Stimulated activated CD8-positive, alpha-beta memory T cell treated with anti-CD3 and anti-CD28 coated beads, Interleukin-2, amount 100 ng/mL, for 1 hour (primary cell): ENCODE data around the gene DCUN1D2.
"Not testable (repeated sequence)": the region's sequence is repeated elsewhere in the genome, so short reads cannot be mapped to it uniquely, and the experiment has no call there.

Experiments used
- DNase-seq, 2 donors: peaks; one replicate each; pipeline ENCODE4 v3.0.0-alpha.2; 2020; ENCODE audit warnings: low read depth in 2 of 2

Gene DCUN1D2

DNA sequence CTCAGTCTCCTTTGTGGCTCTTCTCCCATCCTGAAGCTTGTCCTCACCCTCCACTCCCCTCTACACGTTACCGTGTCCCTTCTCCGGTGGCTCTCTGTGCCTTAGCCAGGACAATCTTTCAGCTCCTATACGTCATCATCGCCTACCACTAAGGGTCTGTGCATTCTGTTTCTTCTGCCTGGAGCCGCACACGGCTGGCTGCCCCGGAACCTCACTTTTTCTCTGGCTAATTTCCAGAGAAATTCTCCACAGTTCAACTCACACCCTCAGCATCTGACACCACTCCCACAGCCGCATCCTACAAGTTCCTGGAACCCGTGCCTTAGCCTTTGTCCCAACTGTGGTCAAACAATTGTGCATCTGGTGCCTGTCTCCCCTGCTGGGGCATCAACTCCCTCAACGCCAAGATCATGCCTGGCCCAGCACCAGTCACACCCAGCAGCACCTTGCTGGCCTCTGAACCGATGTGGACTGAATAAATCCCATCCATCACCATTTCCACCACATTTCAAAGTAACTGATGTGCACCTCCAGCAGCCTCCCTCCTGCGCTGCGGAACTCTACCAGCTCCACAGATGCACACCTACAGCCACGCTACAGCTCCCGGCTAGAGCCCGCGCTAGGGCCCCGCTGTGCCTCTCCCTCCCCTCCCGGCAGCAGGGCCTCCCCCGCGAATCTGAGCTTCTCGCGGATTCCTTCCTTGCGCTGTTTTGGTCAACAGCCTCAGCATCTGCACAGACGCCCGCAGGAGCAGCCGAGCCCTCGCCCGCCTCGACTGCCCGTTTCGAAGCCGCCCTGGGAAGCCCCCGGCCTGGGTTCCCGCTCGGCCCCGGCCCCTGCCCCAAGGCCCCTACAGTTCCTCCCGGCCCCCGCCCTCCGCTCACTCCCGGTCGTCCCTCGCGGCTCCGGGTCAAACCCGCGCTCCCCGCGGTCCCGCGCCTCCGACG, 689 bp downstream of the DCUN1D2 start:
- DNase-seq, result peak; percentile 1 to 12

DNA sequence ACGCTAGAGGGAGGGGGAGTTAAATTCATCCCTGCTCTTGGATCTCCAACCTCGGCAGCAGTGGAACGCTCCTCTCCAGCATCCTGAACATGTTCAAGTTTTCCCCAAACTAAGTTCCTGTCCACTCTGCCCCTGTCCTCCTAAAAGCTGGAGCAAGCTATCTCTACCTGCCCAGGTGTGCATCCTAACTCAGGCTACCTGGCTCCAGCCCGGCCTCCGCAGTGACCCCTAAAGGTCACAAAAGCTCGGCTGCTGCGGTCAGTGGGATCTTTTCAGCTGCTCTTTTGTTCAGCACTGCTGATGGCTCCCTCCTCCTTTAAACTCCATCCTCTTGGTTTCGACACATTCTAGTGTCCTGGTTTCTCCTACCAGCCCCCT, 1.4 kb downstream of the DCUN1D2 start:
- DNase-seq, result no peak

DNA sequence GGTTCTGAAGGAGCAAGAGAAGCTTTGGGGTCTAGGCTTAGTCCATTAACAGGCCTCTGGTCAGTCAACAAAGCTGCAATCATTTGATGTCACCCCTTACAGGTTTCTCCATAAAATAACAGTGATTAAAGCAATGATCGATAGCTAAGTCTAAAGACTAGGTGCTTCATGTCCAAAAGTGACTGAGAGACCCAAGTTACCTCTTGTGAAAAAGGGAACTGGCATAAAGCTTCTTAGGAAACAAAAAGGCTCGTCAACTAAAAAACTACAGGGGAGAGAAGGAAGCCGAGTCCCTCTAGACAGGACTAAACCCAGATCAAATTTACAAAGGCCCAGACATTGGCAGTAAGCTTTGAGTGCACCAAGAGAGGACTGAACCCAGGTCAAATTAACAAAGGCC, 2.2 kb downstream of the DCUN1D2 start:
- no peak for DNase-seq

DNA sequence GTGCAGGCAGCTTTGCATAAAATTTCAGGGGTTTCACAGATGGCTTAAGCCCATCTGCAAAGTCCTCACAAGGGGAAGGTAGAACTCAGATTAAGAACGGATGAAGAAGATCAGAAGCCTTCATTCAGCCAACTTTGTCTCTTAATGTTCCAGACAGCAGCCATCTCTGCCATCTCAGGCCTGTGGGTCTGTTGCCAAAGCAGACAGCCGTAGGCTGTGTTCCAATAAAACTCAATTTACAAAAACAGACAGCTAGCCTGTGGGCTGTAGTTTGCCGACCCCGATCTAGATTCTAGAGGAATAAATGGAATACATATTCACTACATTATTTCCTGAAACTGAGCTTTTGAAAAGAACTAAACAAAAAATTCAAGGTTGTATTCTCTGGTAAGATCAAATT, 3.8 kb downstream of the DCUN1D2 start:
- no peak for DNase-seq

DNA sequence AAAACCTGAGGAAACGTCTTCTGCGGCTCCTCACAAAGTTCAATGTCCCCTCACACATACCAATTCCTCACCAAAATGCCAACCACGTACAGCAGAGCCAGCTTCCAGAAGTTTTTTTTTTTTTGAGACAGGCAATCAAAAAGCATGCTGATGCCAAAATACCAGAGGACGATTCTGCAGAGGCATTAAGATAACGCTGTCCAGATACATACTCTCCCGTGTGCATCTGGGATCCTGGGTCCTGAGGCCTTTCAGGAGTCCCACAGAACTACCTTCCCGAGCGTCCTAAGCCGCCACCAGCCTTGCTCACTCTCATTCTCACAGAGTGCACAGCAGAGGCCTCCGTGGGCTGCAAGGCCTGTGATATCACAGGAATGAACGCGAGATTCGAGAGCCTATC, 5.0 kb downstream of the DCUN1D2 start:
- DNase-seq, result no peak

DNA sequence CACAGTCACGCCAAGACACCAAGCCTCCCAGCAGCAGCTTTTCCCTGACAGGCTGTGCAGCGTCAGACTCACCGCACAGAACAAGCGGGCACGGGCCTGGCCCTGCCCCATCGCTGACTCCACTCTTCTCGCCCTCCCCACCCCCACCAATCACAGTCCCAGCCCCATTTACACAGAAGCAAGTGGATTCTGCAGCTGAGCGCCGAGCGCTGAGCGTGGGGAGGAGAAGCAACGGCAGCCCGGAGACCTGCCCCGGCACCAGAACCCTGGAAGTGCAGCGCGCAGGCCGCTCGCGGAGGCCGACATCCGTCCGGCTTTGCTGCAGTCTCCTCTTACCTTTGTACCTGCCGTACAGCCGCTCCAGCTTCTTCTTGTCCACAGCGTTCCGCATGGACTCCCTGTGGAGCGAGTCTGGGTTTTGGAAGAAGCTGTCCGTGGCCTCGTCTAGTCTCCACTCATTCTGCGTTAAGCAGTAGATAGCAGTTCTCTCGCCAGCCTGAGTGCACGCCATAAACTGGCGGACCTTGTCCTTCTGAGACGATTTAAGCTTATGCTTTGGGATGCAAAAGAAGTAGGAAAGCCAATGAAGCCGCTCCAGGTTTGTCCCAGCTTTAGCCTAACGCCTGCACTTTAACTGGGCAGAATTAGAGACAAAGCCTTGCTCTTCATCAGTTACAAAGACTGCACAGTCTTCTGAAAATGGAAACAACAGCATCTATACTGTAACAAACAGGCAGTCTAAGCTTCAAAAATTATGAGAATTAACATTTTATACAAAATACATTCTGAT, 6.8 kb downstream of the DCUN1D2 start:
- DNase-seq, result no peak

DNA sequence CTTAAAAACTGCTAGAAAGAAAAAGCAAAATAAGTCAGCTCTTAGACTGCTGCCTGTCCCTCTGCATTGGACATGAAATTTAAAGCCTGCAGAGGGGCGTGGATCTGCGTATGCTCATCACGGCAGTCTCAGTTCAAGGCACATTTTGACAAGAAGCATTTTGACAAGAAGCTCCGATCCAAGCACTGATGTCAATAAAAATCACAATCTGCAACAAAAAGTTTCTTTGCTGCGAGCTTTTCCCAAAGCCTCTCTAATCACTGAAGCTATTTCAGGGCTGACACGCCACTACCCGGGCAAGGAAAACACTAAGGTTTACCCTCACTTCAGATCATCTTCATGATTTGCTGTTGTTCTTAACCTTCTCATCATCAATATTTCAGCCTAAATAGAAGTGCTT, 7.4 kb downstream of the DCUN1D2 start:
- no peak for DNase-seq

DNA sequence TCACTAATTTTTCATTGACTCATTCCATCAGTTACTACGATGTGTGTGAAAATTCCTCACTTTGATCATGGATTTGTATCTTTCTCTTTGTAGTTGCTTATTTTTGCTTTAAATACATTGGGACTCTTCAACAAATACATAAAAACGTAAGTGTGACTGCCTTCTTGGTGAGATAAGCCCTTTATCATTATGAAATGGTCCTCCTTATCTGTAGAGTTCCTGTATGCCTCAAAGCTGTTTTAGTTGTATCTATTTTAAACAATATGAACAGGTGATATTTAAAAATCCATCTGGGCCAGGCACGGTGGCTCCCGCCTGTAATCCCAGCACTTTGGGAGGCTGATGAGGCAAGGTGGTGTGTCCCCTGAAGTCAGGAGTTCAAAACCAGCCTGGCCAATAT, 11.3 kb downstream of the DCUN1D2 start:
- no peak for DNase-seq

DNA sequence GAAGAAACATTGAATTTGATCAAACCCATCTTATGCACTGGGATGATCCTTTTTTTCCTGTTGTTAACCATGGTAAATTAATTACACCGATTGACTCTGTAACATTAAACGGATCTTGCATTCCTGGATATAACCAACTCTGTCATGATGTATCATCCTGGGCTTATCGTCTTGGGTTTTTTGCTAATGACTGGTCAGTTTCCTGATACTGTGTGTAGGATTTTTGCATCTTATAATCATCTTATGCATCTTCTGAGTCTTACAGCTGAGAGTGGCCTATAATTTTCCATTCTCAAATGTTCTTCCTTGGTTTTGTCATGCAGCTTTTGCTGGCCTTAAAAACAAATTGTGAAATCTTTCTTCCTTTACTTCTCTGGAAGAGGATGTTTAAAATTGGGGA, 12.8 kb downstream of the DCUN1D2 start:
- DNase-seq, result no peak

DNA sequence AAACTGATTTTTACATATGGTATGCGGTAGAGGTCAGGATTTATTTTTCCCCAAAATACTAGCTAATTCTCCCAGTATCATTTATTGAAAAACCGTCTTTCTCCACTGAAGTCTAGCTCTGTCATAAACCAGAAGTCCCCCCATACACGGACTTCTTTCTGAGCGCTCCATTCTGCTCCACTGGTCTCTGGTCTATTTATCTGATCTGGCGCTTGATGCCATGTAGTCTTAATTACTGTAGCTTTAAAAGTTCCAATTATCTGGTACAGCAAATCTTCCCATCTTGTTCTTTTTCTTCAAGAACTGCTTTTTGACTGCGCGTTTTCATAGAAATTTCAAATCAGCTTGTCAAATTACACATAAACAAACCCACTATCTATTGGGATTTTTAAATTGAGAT, 13.7 kb downstream of the DCUN1D2 start:
- no peak for DNase-seq

DNA sequence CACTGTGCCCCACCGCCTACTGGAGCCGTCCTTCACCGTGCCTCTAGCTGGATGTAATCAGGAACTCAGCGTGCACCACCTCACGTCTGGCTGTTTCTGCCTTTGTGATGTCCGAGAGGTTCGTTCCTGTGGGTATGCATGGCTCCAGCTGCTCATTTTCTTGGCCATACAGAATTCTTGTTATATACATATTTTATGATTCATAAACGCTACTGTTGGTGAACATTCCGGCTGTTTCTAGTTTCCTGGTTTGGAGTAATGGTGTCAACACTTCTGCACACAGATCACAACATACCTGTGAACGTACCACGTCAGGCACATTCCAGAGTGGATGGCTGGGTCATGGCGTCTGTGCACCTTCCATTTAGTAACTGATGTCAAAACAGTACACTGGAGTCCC, 14.6 kb downstream of the DCUN1D2 start:
- no peak for DNase-seq

DNA sequence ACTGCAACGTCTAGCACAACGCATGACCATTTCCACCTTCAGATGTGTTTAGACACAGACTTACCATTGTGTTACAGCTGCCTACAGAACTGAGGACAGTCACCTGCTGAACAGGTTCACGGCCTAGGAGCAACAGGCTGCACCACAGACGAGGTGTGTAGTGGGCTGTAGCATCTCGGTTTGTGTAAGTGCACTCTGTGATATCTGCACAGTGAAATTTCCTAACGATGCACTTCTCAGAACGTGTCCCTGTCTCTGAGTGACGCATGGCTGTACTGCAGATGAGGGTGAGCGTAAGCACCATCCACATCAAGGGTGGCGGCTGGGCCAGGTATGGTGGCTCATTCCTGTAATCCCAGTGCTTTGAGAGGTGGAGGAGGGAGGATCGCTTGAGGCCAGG, 15.2 kb downstream of the DCUN1D2 start:
- no peak for DNase-seq

DNA sequence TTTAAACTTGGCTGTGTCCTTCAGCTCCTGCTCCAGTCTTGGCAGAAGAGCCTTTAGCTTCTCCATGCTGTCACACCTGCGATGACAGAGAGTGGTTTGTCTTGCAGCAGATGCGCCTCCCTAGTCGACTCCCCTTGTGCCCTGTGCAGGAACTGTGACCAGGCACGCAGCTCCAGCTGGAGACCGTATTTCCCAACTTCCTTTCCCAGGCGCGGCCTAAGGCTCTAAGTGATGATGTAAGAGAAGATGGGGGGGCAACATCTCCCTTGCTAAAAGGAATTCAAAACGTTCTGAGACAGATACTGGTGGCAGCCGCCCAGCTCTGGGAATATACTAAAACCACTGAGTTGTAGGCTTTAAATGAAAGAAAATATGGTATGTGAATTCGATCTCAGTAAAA, 16.3 kb downstream of the DCUN1D2 start:
- no peak for DNase-seq

DNA sequence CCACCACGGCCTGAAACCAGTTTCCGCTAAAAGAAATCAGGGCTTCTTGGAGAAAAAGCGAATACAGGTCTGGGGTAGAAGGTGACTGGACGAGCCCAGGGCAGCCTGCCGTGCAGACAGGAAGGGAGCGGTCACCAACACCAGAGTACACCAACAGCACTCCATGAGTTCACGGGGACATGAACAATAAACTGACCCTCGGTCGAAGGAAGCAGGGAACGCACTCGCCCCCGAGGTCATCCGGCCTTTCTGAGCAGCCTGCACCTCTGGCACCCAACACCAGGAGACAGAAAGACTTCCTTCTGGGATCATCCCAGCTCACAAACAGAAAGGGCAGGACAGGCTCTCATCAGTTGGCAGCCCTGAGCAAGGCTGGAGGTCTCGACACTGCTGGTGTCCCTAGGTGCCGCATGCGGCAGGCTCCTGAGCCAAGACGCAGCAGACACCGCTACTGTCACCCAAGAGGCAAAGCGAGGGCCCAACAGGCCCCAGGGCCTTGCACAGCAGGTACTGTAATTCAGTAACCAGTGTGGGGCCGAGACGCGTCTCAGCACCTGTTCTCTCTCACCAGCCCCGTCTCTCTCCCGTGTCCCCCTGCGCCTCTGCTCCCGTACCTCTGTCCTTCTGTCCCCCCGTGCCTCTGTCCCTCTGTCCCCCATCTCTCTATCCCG, 18.0 kb downstream of the DCUN1D2 start:
- no peak for DNase-seq

DNA sequence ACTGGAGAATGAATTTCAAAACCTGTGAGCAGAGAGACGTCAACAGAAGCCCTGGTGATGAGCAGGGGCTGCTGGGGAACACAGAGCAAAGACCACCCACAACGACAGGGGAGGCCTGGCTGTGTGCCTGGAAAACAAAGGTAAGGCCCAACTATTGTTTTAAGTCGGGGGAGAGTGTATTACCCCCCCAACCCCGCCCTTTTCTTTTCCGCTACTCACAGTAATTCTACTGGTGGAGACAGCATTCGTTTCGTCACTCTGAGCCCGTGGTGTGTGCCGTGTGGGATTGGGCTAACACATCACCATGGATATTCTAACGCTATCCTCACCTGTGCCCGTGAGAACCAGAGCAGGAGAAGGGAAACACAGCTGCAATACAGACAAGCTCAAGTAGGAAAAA, 18.7 kb downstream of the DCUN1D2 start:
- no peak for DNase-seq

DNA sequence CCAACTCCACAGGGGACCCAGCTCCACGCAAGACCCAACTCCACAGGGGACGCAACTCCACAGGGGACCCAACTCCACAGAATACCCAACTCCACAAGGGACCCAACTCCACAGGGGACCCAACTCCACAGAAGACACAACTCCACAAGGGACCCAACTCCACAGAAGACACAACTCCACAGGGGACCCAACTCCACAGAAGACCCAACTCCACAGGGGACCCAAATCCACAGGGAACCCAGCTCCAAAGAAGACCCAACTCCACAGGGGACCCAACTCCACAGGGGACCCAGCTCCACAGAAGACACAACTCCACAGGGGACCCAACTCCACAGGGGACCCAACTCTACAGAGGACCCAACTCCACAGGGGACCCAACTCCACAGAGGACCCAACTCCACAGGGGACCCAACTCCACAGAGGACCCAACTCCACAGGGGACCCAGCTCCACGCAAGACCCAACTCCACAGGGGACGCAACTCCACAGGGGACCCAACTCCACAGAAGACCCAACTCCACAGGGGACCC, 19.8 kb downstream of the DCUN1D2 start:
- not testable (repeated sequence) for DNase-seq

DNA sequence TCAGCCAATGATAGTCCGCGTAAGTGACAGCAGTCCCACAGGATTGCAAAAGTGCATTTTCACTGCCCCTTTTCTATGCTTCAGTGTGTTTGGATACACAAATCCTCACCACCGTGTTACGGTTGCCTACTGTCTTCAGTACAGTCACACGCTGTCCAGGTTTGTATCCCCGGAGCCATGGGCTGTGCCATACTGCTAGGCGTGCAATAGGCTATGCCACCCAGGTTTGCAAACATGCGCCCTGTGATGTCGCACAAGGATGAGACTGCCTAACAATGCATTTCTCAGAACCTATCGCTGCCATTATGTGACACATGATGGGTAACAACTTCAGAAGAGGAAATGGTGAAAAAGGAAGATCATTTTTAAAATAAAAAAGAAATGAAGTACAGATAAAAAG, 20.4 kb downstream of the DCUN1D2 start:
- no peak for DNase-seq

DNA sequence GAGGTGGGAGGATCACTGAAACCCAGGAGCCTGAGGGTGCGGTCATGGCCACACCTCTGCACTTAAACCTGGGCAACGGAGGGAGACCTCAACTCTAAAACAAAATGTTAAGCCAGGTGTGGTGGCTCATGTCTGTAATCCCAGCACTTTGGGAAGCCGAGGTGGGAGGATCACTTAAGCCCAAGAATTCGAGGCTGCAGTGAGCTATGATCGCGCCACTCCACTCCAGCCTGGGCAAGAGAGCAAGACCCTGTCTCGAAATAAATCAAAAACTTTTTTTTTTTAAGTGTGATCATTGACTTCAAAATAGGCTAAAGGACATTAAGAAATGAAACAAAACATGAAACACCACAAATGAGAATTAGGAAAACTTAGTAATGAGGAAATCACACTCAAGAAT, 20.9 kb downstream of the DCUN1D2 start:
- no peak for DNase-seq

DNA sequence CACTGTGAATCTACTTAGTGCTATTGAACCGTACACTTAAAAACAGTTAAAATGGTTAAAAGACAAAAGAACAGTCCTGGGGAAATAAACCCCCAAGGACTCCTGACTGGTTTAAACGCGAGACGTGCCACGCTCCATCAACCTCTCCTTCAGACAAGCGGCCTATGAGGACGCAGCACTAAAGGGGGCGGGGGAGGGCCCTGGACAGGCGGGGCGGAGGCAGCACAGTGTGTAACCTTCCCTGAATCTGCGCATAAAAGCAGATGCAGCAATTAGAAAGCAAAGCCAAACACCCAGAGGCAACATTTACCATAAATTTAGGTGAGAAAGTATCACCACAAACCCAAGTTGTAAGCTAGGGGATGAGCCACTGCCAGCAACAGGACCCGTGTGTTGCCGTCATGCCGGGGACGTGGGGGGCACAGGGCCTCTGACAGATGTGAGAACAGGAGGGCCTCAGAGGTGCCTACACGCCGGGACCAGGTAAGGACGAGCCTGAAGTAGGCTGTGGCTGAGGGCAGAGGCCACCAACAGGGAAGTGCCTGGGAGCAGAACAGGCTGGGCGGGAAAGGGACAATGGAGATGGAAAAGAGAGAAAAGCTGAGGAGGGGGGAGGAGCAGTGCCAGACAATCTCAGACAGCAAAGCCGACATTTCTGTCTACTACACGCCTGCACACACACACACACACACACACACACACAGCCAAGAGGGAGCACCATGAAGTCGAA, 21.9 kb downstream of the DCUN1D2 start:
- no peak for DNase-seq

DNA sequence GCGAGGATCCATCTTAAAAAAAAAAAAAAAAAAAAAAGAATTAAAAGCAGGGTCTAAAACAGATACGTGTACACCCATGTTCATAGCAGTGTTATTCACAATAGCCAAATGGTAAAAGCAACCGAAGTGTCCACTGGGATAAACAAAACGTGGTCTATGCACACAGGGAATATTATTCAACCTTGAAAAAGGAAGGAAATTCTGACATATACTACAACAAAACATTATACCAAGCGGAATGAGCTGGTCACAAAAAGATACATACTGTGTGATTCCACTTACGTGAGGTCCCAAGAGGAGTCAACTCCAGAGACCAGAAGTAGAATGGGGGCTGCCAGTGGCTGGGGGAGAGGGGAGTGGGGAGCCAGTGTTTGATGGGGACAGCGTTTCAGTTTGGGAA, 22.5 kb downstream of the DCUN1D2 start:
- no peak for DNase-seq

DNA sequence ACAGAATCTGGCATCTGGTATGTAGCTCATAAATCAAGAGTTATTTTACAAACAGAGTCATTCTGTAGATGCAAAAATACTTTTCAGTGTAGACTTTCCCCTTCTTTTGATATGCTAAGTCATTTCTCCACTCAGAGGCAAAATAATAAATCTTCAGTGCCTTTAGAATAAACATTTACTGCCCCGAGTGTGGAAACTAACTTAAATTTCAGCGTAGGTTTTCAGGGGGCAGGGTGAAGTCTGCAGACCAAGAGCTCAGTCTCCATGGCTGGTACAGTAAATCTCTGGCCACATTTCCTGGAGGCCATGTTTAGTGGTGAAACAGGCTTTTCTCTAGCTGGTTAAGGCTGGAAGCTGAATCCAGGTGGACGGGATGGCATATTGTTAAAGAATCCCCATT, 24.1 kb downstream of the DCUN1D2 start:
- DNase-seq, result no peak

DNA sequence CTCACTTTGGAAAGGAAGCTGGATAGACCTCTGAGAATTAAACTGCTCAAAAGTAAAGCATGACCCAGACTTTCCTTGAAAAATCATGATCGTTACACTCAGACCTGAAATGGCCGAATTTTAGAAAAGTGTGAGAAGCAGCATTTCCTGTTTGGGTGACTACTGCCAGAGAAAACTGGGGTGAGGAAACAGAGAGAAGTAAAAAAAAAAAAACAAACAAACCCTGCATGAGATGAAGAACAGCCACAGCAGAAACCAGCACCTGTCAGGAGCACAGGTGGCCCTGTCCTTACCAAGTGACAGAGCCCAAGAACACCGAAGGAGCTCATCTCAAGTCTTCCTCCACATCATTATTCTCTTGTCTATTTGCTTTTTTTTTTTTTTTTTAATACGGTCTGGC, 25.2 kb downstream of the DCUN1D2 start:
- DNase-seq, result no peak
